H1 (cell line): ENCODE data around the gene RBM25. TPM values are rescaled to one million over a fixed set of nuclear protein-coding genes. Genes with fewer than 3 reads are reported as not detected.

Experiments used
- CTCF ChIA-PET: fragments of 300-600 bp; sonication (Branson Sonifier 250); formaldehyde crosslinking; loops from one replicate; lab custom pipeline; 2021; ENCODE audit not compliant: partially characterized antibody; lab: Charles Lee
- POLR2A ChIA-PET: fragments of 300-600 bp; sonication (Branson Sonifier 250); formaldehyde crosslinking; loops from one replicate; lab custom pipeline; 2021; ENCODE audit warnings: inconsistent platforms; ENCODE audit not compliant: partially characterized antibody; lab: Charles Lee
- DNase-seq, 2 experiments: peaks; one replicate each; pipeline versions ENCODE4 v3.0.0 to v3.0.0-alpha.2; 2010 to 2022; ENCODE audit warnings: low spot score in 2 of 2, low read depth in 1 of 2, mixed read lengths in 1 of 2
- FAIRE-seq: peaks from 2 replicates; lab custom pipeline; 2011; peaks lifted over from hg19 to GRCh38; lab: Jason Lieb, UNC
- H2AFZ ChIP-seq: 2 replicates; pipeline ENCODE4 v1.8.1; 2012; ENCODE audit warnings: low read length, inconsistent platforms
- H2AK5ac ChIP-seq: 2 replicates; pipeline ENCODE4 v1.6.1; 2013; ENCODE audit warnings: low read depth, low read length
- H2BK120ac ChIP-seq: replicated peaks from 2 replicates; pipeline ENCODE3; 2013; ENCODE audit warnings: low read depth, low read length, inconsistent platforms
- H2BK12ac ChIP-seq: 2 replicates; pipeline ENCODE4 v1.6.1; 2013; ENCODE audit warnings: low read depth, low read length
- H2BK15ac ChIP-seq: 2 replicates; pipeline ENCODE4 v1.6.1; 2013; ENCODE audit warnings: low read length
- H2BK20ac ChIP-seq: 2 replicates; pipeline ENCODE4 v1.6.1; 2013; ENCODE audit warnings: low read length
- H2BK5ac ChIP-seq: 2 replicates; pipeline ENCODE4 v1.6.1; 2013; ENCODE audit warnings: low read depth, low read length
- H3K14ac ChIP-seq: 2 replicates; pipeline ENCODE4 v1.6.1; 2013; ENCODE audit warnings: inconsistent platforms; ENCODE audit not compliant: insufficient read length
- H3K18ac ChIP-seq: 2 replicates; pipeline ENCODE4 v1.6.1; 2013; ENCODE audit warnings: low read length; ENCODE audit errors: extremely low read depth
- H3K23ac ChIP-seq: 2 replicates; pipeline ENCODE4 v1.6.1; 2013; ENCODE audit warnings: inconsistent platforms; ENCODE audit not compliant: insufficient read length
- H3K23me2 ChIP-seq: 2 replicates; pipeline ENCODE4 v1.6.1; 2013; ENCODE audit warnings: low read depth, low read length
- H3K27ac ChIP-seq: 2 replicates; pipeline ENCODE4 v1.6.1; 2011; ENCODE audit warnings: low read depth, low read length, inconsistent platforms
- H3K27me3 ChIP-seq, 4 experiments: replicated peaks in 1 of 4; 1 replicate in 1 of 4; 2 replicates in 3 of 4; pipeline versions ENCODE4 v1.6.1 to v1.8.1; 2011 to 2013; ENCODE audit warnings: low read length in 3 of 4, mild to moderate bottlenecking in 3 of 4, inconsistent platforms in 2 of 4, mixed read lengths in 2 of 4, moderate library complexity in 1 of 4; ENCODE audit not compliant: control insufficient read depth in 3 of 4, insufficient read depth in 3 of 4; ENCODE audit errors: extremely low read depth in 1 of 4
- H3K36me3 ChIP-seq, 4 experiments: 2 replicates each; pipeline versions ENCODE4 v1.6.1 to v1.8.1; 2011 to 2013; ENCODE audit warnings: mild to moderate bottlenecking in 4 of 4, low read length in 3 of 4, moderate library complexity in 2 of 4, control low read depth in 1 of 4, inconsistent platforms in 1 of 4; ENCODE audit not compliant: insufficient read depth in 4 of 4, control insufficient read depth in 2 of 4
- H3K4ac ChIP-seq: replicated peaks from 2 replicates; pipeline ENCODE3; 2013; ENCODE audit warnings: low read length, low read depth, mixed read lengths, inconsistent platforms; ENCODE audit not compliant: insufficient read length
- H3K4me1 ChIP-seq, 4 experiments: replicated peaks in 1 of 4; 1 replicate in 1 of 4; 2 replicates in 3 of 4; pipeline versions ENCODE4 v1.6.1 to v1.8.1; 2011 to 2013; ENCODE audit warnings: low read length in 3 of 4, inconsistent platforms in 2 of 4, mixed read lengths in 1 of 4; ENCODE audit not compliant: insufficient read depth in 4 of 4, control insufficient read depth in 3 of 4
- H3K4me2 ChIP-seq, 2 experiments: 2 replicates each; pipeline versions ENCODE4 v1.6.1 to v1.8.1; 2011 to 2013; ENCODE audit warnings: low read depth in 2 of 2, low read length in 2 of 2, control low read depth in 1 of 2, inconsistent platforms in 1 of 2, mild to moderate bottlenecking in 1 of 2; ENCODE audit not compliant: insufficient read depth in 1 of 2
- H3K4me3 ChIP-seq, 4 experiments: fragments of 200-600, 300-600 bp in 1 of 4; sonication (generic), shearing (Covaris generic), sonication (Bioruptor Twin) in 1 of 4; 2 replicates each; pipeline versions ENCODE4 v1.5.1 to v1.8.1; 2011 to 2016; ENCODE audit warnings: low read length in 4 of 4, low read depth in 3 of 4, control low read depth in 2 of 4, inconsistent platforms in 2 of 4, mild to moderate bottlenecking in 2 of 4, mixed read lengths in 1 of 4, moderate library complexity in 1 of 4; ENCODE audit not compliant: insufficient read depth in 2 of 4; ENCODE audit errors: extremely low read depth in 1 of 4
- H3K56ac ChIP-seq: replicated peaks from 2 replicates; pipeline ENCODE3; 2013; ENCODE audit warnings: low read depth, mild to moderate bottlenecking, mixed read lengths, low read length, inconsistent platforms; ENCODE audit not compliant: insufficient read length
- H3K79me1 ChIP-seq: 2 replicates; pipeline ENCODE4 v1.6.1; 2013; ENCODE audit warnings: low read depth, low read length, control low read depth
- H3K79me2 ChIP-seq, 2 experiments: 2 replicates each; pipeline versions ENCODE4 v1.6.1 to v1.8.1; 2012 to 2013; ENCODE audit warnings: low read length in 2 of 2, mild to moderate bottlenecking in 2 of 2, inconsistent platforms in 1 of 2; ENCODE audit not compliant: insufficient read depth in 2 of 2, control insufficient read depth in 1 of 2
- H3K9ac ChIP-seq, 4 experiments: replicated peaks in 1 of 4; 1 replicate in 1 of 4; 2 replicates in 3 of 4; pipeline versions ENCODE4 v1.6.1 to v1.8.1; 2011 to 2013; ENCODE audit warnings: low read depth in 3 of 4, low read length in 3 of 4, control low read depth in 2 of 4, mild to moderate bottlenecking in 2 of 4, moderate library complexity in 2 of 4, inconsistent platforms in 1 of 4; ENCODE audit errors: extremely low read depth in 1 of 4
- H3K9me3 ChIP-seq, 2 experiments: 2 replicates each; pipeline versions ENCODE4 v1.6.1 to v1.8.1; 2012 to 2013; ENCODE audit warnings: mild to moderate bottlenecking in 2 of 2, moderate library complexity in 2 of 2, control low read depth in 1 of 2, inconsistent platforms in 1 of 2, low read depth in 1 of 2, low read length in 1 of 2, mixed read lengths in 1 of 2; ENCODE audit not compliant: insufficient read depth in 2 of 2
- H4K20me1 ChIP-seq, 2 experiments: replicated peaks in 1 of 2; 2 replicates each; pipeline versions ENCODE3 to v1.8.1; 2011 to 2013; ENCODE audit warnings: inconsistent platforms in 2 of 2, low read length in 2 of 2, mild to moderate bottlenecking in 1 of 2; ENCODE audit not compliant: insufficient read depth in 2 of 2, control insufficient read depth in 1 of 2
- H4K5ac ChIP-seq: 2 replicates; pipeline ENCODE4 v1.6.1; 2013; ENCODE audit warnings: low read length, low read depth, mixed read lengths, inconsistent platforms; ENCODE audit not compliant: insufficient read length
- H4K8ac ChIP-seq: 2 replicates; pipeline ENCODE4 v1.8.0; 2013; ENCODE audit warnings: mild to moderate bottlenecking, moderate library complexity, low read length, inconsistent platforms; ENCODE audit not compliant: insufficient read depth; ENCODE audit errors: extremely low read depth
- H4K91ac ChIP-seq: replicated peaks from 2 replicates; pipeline ENCODE3; 2013; ENCODE audit warnings: low read length, mixed read lengths, inconsistent platforms; ENCODE audit not compliant: insufficient read length
- CHD2 ChIP-seq: IDR thresholded peaks from 2 replicates; pipeline ENCODE4 v1.6.1; 2012; ENCODE audit warnings: low read length, improper control_type of control experiment
- HDAC2 ChIP-seq, 2 experiments: fragments of 300-600 bp in 1 of 2; sonication (generic) in 1 of 2; IDR thresholded peaks; 2 replicates each; pipeline ENCODE4 v1.6.1; 2011 to 2012; ENCODE audit warnings: low read depth in 2 of 2, low read length in 2 of 2, mild to moderate bottlenecking in 2 of 2, moderate library complexity in 2 of 2, borderline replicate concordance in 1 of 2, inconsistent platforms in 1 of 2
- WGBS, 2 experiments: shearing (Covaris generic) in 1 of 2; methylation state at CpG; one replicate each; pipeline versions ENCODE4 v1.1.6 to v1.1.7; 2013 to 2015; ENCODE audit warnings: low lambda C conversion rate in 2 of 2, mixed read lengths in 2 of 2, inconsistent platforms in 1 of 2, low coverage in 1 of 2, missing lambda C conversion rate in 1 of 2; ENCODE audit not compliant: insufficient replicate concordance in 2 of 2, insufficient coverage in 1 of 2, insufficient read length in 1 of 2; ENCODE audit errors: extremely low coverage in 1 of 2, missing lambda C conversion rate in 1 of 2; 5-methylcytosine and 5-hydroxymethylcytosine counted together
- polyA plus RNA-seq, 7 experiments: library from polyadenylated mRNA; depleted of rRNA in 3 of 7; stranded (reverse) in 5 of 7; unstranded in 2 of 7; fragments of >200 nt in 5 of 7; fragments of 200-250 nt in 2 of 7; gene quantifications; 1 replicate in 5 of 7; 2 replicates in 1 of 7; 4 replicates in 1 of 7; pipeline versions ENCODE4 v1.2.1 to v1.2.3, GENCODE V29; 2011 to 2013; ENCODE audit warnings: missing spikeins in 2 of 7, mixed read lengths in 2 of 7
- total RNA-seq: library from RNA; stranded (reverse); fragmentation: NEBNext Ultra II Directional; extraction: Animal tissue kit (Norgen Biotek cat#: 25700); gene quantifications from 2 replicates; pipeline ENCODE4 v1.2.1, GENCODE V29; 2021
- TF ChIP-seq, protein P1 (sequence below): IDR thresholded peaks from 2 replicates; pipeline ENCODE4 v1.6.1; 2011; ENCODE audit warnings: low read length, improper control_type of control experiment

RBM25 gene
- total and polyA plus RNA-seq, 2 of the 8 experiments (the other 6 are each of a cell fraction or from before 2014, with no cell fraction given) = 25.6 to 134 TPM

DNA sequence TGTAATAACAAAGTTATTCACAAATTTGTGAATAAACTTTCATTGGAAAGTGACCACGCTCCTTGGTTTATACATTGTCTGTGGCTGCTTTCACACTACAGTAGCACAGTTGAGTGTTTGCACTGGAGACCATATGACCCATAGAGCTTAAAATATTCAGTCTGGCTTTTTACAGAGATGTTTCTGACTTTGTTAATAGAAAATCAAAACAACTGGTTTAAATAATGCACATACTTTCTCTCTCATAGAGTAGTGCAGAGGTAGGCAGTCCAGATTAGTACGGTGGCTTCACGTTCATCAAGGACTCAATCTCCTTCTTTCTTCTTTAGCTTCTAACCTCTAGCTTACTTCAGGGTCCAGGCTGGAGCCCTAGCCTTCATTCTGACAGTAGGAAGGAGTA, 114.2 kb downstream of the RBM25 start:
- Histone ChIP-seq H2BK20ac (no peak overlapping the region), H2BK120ac (no peak overlapping the region), H3K4me3 (no peak overlapping the region), H3K18ac (no peak overlapping the region), H3K27me3 (no peaks in the 10 kb centered on the region), H3K36me3 (peaks cover 6 to 49% (median 25%) of the 10 kb centered on the region in 4 experiments), H3K9ac (no peak overlapping the region), H2AFZ (no peak overlapping the region), H4K8ac (no peak overlapping the region), H3K27ac (no peak overlapping the region), H2BK12ac (no peak overlapping the region), H2BK15ac (no peak overlapping the region), H4K5ac (no peak overlapping the region), H3K56ac (no peak overlapping the region), H3K9me3 (no peaks in the 10 kb centered on the region), H3K4me2 (no peak overlapping the region), H3K4me1 (peaks cover 2 to 10% (median 6%) of the 10 kb centered on the region in 4 experiments; a peak in 6 of 7 replicates), H3K14ac (no peak overlapping the region), H3K79me2 (no peaks in the 10 kb centered on the region), H4K91ac (no peak overlapping the region), H3K4ac (no peak overlapping the region), H2BK5ac (no peak overlapping the region), H3K23me2 (no peaks in the 10 kb centered on the region), H2AK5ac (no peak overlapping the region), H3K79me1 (no peaks in the 10 kb centered on the region; the same call in 1 of the 2 replicates), H3K23ac (no peak overlapping the region), H4K20me1 (peaks cover 3 to 4% of the 10 kb centered on the region in 2 experiments)
- ChIA-PET CTCF (interaction anchor here (0.6 to 2.9 kb wide), 18 partner anchors 23 to 337 kb away, joined by 3 to 18 read pairs (median 3); no protein-coding TSS in a partner anchor), POLR2A (no interaction called here)
- no peak for FAIRE-seq
- no peak for DNase-seq
- no peak for TF ChIP-seq HDAC2 (IDR thresholded peaks at IDR 0.05; ENCODE audit: borderline replicate concordance in 1 of 2, low read depth in 2 of 2, low read length in 2 of 2)
- TF ChIP-seq CHD2 = no peak
- TF ChIP-seq, protein P1, sequence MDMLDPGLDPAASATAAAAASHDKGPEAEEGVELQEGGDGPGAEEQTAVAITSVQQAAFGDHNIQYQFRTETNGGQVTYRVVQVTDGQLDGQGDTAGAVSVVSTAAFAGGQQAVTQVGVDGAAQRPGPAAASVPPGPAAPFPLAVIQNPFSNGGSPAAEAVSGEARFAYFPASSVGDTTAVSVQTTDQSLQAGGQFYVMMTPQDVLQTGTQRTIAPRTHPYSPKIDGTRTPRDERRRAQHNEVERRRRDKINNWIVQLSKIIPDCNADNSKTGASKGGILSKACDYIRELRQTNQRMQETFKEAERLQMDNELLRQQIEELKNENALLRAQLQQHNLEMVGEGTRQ = no peak
- 89% methylated on average over 3 of the region's 3 CpGs; no CpG with 5 or more reads in 1 of the 2 experiments for WGBS, 2 experiments
